NT2/D1 (cell line): ENCODE measurements around the gene MASP2.

Experiments used
- SUZ12 ChIP-seq: IDR thresholded peaks from 2 replicates; pipeline ENCODE4 v1.6.1; 2011; ENCODE audit not compliant: insufficient read length, insufficient read depth; ENCODE audit errors: extremely low read depth
- YY1 ChIP-seq: IDR thresholded peaks from 2 replicates; pipeline ENCODE4 v1.6.1; 2011; ENCODE audit not compliant: insufficient read length, insufficient read depth
- ZNF274 ChIP-seq: IDR thresholded peaks from 2 replicates; pipeline ENCODE4 v1.6.1; 2011; ENCODE audit warnings: mild to moderate bottlenecking, low read depth, low read length

DNA sequence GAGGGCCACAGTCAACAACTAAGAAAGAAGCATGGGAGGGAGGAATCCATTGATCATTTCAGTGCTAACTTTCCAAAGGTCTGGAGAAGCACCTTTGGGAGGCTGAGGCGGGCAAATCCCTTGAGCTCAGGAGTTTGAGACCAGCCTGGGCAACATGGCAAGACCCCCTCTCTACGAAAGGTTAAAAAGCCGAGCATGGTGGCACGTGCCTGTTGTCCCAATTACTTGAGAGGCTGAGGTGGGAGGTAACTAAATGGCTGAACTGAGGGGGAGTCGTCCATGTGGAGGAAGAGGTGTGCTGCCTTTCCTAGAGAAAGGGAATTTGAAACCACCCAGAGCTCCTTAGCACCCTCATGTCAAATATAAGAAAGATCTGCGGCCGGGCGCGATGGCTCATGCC, 16.2 kb downstream of the MASP2 start:
- TF ChIP-seq YY1: no peak
- no peak for TF ChIP-seq SUZ12
- TF ChIP-seq ZNF274: no peak
